Fibroblast of the conjunctiva (primary cell): Measurements from ENCODE around the gene RAB8A.
"Not testable (repeated sequence)": the region's sequence is repeated elsewhere in the genome, so short reads cannot be mapped to it uniquely, and the experiment has no call there.

ENCODE experiments used
- DNase-seq: peaks from one replicate; pipeline ENCODE4 v3.0.0-alpha.2; 2010; ENCODE audit warnings: low read depth

Gene RAB8A

DNA sequence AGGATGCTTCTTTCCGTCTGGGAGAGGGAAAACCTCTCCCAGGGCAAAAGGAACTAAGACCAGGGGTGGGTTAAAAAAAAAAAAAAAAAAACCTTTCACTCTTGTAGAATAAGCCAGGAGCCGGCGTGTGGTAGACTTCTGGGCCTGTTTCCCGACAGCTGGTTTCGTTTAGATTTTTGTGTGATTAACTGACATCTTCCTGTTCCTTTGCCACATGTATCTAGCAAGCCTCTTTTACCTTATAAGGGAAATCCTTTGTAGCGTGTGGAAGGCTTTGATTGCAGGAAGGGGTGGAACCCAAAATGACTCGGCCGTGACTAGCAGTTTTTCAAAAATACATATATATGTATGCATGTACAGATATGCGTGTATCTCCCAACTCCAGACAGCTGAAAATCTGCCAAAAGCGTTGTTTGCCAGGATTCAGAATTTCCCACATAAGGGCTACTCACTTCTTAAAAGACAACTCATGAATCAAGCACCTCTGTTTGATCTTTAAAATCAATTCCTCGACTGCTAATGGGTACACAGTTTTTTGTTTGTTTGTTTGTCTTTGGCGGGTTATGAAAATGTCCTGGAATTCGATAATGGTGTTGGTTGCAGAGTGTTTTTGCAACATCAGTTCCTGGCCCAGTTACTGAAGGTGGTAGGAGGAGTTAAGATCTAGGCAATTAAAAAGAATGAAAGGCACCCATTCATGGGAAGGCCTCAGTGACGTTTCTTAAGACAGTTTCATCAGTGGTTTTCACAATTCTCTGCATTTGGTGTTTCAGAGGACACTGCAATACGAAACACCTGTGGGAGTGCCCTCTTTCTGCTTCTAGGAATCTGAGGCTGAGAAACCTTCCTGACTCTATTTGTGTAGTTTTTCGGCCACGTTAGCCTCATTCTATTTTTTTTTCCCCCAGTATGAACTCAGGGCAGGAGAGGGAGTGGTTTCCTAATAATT is 32.7 kb upstream of the RAB8A start:
- DNase-seq, result peak; percentile 98

DNA sequence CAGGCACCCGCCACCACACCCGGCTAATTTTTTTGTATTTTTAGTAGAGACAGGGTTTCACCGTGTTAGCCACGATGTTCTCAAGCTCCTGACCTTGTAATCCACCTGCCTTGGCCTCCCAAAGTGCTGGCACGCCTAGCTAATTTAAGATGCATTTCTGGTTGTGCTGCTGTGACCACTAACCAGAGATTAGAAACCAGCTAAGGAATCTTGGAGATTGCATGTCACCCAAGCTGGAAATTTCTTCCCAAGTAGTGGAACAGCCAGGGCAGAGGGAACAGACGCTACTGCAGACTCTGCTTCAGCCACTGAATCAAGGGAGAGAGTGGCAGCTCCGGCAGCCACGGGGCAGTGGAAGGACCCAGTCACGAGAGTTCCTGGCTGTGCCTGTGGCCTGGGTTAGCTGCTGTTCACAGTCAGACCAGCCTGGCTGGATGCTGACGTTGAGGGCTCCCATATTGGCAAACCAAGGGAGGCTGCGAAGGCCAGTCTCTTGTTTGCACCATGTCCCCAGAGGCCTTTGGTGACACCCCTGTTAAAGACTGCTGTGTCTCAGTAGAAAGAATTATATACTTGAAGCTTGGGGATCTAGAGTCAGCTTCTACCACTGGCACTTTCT is 27.5 kb upstream of the RAB8A start:
- DNase-seq, result no peak

DNA sequence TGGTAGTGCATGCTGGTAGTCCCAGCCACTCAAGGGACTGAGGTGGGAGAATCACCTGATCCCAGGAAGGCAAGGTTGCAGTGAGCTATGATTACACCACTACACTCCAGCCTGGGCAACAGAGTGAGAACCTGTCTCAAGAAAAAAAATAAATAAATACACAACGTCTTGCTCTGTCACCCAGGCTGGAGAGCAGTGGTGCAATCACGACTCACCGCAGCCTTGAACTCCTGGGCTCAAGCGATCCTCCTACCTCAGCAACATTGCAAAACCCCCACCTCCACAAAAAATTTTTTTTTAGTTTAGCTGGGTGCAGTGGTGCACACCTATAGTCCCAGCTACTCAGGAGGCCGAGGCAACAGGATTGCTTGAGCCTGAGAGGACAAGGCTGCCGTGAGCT is 26.6 kb upstream of the RAB8A start:
- no peak for DNase-seq

DNA sequence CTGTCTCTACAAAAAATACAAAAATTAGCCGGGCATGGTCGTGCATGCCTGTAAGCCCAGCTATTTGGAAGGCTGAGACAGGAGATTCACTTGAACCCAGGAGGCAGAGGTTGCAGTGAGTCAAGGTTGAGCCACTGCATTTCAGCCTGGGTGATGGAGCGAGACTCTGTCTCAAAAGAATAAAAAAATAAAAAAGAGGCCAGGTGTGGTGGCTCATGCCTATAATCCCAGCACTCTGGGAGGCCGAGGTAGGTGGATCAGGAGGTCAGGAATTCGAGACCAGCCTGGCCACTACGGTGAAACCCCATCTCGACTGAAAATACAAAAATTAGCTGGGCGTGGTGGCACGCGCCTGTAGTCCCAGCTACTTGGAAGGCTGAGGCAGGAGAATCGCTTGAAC is 24.3 kb upstream of the RAB8A start:
- DNase-seq, result not testable (repeated sequence)

DNA sequence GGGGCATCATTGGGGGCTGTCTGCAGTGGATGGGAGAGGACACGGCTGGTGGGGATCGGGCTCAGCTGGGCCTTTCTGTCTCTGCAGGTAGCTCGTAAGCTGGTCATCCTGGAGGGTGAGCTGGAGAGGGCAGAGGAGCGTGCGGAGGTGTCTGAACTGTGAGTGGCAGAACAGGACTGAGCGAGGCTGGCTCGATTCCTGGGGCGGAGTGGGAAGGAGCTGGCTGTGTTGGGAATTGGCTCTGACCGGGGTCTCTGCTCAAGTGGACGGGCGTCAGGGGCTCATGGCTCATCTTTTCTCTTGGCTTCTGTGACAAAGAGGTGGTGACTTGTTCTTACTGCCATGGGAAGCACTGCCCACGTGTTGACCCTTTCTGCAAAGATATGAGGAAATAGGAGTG is 23.7 kb upstream of the RAB8A start:
- DNase-seq, result no peak

DNA sequence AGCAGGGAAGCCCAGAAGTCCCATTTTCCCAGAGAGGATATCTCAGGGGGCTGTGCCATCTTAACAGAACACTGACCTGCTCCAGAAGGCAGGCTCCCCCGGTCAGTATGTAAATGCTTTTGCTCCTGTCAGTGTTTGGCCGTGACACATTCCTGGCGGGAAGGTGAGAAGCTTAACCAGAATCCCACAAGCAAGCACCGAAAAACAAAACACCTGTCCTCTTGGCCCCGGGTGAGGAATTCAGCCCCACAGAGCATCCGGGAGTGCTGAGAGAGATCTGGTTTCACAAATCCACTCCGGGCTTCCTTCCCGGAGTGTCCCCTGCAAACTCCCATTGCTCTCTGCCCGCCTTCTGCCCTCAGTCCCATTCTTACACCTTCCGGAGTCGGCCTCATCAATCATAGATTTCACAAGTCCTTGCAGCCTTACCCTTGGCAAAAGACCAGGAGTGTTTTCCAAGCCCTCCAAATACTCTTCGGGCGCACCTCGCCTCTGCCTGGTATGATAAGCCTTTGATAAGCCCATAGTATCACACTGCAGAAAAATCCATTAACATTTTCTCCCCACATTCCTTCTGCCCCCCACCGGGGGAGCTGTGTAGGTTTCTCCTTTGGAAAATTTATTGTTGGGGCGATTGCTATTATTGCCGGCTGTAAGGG is 23.2 kb upstream of the RAB8A start:
- no peak for DNase-seq

DNA sequence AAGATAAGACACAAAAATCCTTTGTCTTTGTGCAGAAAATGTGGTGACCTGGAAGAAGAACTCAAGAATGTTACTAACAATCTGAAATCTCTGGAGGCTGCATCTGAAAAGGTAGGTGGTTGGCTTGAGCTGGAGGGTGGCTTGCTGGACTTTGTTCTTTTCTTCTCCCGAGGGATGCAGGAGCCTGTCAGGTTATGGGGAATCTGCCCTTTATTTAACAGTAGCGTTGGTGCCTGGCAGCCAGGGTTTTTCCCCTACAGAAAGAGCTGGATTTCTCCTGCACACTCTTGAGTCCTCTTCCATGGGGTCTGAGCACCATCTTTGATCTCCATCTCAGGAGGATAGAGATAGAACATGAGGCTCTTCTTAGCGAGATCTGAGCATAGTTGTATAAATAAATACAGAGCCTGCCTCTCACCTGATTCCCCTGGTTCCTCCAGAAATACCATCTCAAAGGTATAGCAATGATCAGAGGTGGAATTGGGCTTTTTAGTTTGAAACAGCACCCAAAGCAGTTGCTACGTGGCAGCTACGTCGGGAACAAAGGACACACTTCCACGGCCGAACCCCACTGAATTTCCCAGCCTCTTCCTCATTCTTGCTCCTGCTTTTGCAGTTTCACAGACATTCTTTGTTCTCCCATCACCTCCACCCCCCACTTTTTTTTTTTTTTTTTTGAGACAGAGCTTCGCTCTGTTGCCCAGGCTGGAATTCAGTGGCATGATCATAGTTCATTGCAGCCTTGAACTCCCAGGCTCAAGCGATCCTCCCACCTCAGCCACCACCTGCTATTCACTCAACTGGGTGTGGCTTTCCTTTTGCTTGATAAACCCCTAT is 22.5 kb upstream of the RAB8A start:
- DNase-seq, result no peak

DNA sequence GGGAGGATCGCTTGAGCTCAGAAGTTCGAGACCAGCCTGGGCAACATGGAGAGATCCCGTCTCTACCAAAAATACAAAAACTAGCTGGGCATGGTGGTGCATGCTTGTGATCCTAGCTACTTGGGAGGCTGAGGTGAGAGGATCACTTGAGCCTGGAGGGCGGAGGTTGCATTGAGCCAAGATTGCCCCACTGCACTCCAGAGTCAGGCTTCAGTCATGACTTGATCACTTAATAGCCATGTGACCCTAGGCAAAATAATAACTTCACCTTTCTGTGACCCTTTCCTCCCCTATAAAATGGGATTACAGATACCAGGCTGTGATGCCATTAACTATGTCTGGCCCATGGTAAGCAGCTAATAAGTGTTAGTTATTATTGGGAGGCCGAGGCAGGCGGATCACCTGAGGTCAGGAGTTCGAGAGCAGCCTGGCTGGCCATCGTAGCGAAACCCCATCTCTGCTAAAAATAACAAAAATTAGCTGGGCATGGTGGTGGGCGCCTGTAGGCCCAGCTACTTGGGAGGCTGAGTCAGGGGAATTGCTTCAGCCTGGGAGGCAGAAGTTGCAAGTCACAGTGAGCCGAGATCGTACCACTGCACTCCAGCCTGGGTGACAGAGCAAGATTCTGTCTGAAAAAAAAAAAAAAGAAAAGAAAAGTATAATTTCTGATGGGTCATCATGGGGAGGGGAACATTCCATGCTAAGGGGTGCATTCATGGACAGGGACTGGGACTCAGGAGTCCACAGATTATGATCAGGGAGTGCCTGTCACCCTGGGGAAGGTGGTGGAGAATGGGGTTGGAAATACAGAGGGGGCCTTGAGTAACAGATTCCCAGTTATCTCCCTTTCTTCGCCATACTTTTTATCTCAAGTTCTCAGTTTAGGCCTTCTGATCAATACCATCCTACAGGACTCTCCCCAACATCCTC is 19.9 kb upstream of the RAB8A start:
- DNase-seq, result no peak

DNA sequence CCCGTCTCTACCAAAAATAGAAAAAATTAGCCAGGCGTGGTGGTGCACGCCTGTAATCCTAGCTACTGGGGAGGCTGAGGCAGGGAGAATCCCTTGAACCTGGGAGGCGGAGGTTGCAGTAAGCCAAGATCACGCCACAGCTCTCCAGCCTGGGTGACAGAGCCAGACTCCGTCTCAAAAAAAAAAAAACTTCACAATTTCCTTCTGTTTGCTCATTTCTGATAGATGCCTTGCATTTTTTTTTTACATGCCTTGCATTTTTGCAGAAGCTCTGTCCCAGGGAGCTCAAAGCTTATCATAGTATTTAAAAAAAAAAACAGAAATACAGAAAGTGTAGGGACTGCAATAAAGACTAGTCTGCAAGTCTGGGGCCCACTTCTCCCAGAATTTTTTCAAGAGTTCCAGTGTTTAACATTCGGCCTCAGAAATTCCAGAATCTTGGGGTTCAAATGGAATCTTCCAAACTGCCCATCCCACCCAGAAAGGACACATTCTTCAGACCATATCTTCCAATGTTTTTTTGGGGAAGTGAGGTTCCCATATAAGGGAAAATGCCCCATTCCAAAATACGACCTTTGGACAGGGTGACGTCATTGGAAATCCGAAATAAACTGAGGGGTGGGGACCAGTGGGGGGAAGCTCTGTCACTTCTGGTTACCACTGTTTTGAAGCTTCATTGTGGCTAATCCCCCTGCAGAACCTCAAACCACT is 17.2 kb upstream of the RAB8A start:
- DNase-seq, result no peak

DNA sequence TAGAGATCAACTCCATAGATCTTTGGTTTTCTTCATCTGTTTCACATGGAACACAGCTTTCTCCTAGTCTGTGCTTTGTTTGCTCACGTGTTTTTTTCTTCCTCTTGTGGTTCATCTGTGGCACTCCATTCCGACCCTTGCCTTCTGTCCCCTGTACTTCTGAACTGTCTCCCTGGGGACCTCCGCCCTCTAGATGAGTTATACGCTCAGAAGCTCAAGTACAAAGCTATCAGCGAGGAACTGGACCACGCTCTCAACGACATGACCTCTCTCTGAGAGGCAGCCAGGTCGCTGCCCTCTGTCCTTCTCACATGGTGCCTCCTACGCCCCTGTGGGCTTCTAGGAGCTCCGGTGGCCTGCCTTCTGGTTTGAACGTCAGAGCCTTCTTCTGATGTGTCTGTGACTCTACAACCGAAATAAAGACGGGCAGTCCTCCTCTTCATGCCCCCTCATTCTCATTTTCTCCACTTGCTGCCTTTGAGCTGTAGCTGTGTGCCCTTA is 16.6 kb upstream of the RAB8A start:
- DNase-seq, result no peak

DNA sequence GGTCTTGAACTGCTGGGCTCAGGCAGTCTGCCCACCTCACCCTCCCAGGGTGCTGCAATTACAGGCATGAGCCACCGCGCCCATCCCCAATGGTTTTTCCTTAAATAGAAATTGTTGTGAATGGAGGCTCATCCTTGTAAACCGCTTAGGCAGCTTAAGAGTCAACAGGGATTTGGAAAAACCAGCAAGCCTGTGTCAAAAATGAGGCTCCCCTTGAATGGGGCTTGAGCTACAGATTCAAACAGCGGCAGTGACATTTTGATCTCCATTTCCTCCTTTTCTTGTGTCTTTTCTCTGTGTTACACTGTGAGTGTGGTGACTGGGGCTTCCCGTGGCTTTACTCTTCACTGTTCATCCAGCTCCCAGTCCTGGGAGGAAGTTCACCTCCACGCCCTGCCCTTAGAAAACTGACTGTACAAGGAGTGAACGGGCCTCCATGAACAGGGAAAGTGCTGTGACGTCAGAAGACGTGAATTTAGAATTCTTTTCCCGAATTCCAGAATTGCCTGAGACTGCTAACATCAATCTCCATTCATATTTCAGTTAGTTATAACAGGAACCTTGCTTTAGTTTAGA is 15.3 kb upstream of the RAB8A start:
- no peak for DNase-seq

DNA sequence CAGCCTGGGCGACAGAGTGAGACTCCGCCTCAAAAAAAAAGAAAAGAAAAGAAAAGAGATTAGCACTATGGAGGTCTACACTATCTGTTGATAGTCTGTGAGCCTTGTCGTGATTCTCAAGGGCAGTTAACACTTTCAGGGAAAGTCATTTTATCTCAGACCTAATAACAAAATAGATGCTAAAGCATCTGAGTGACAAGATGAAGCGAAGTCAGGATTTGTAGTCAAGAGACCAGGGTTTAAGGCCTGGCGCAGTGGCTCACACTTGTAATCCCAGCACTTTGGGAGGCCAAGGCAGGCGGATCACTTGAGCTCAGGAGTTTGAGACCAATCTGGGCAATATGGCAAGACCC is 13.3 kb upstream of the RAB8A start:
- DNase-seq, result no peak

DNA sequence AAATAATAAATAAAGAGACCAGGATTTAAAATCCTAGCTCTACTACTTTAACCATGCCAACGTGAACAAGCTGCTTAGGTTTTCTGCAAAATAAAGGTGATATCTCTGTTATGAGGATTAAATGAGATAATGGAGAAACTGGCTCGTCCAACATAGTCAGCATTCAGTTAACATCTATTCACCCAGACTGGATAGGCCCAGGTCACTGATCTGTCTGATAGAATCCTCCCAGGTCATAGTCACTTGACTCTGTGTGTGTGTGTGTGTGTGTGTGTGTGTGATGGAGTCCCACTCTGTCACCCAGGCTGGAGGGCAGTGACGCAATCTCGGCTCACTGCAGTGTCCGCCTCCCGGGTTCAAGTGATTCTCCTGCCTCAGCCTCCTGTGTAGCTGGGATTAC is 12.9 kb upstream of the RAB8A start:
- DNase-seq, result no peak

DNA sequence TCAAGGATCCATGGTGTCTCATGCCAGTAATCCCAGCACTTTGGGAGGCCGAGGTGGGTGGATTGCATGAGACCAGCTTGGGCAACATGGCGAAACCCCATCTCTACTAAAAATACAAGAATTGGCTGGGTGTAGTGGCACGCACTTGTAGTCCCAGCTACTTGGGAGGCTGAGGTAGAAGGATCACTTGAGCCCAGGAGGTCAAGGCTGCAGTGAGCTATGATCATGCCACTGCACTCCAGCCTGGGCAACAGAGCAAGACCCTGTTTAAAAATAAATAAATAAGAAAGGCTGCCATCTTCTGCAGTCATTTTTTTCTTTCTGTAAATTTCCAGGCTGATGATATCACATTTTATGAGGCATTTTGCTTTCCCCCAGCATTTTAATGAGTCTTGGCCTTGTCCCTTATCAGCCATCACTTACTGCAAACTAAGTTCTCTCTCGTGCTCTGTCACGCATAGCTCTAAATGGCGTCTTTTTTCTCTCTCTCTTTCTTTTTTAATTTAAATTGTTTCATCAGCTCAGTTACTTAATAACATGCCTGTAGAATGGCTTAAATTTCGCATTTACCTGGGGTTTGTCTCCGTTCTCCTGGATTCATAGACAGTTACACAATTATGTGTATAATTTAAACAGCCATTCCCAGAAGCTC is 12.2 kb upstream of the RAB8A start:
- not testable (repeated sequence) for DNase-seq

DNA sequence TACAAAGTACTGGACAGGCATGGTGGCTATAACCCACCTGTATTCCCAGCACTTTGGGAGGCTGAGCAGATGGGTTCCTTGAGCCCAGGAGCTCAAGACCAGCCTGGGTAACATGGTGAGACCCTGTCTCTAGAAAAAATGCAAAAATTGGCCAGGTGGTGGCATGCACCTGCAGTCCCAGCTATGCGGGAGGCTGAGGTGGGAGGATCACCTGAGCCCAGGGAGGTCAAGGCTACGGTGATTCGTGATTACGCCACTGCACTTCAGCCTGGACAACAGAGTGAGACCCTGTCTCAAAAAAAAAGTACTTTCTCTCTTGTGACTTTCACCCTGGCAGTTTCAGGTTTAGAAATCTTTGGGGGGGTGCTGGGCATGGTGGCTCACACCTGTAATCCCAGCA is 11.2 kb upstream of the RAB8A start:
- DNase-seq, result no peak

DNA sequence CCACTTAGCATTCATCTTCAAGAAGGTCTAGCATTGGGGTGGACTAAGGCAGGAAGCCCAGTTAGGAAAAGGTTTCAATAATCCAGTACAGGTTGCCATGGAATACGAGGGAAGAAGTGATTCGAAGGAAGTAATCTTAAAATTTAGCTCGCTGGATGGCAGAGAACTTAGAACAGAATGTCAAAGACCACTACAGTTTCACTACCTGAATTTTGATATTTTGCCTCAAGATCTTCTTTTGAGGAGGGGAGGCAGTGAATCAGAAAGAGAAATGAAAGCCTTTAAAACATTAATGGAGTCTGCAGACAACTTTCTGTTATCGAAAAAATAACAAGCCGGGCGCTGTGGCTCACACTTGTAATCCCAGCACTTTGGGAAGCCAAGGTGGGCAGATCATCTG is 7.0 kb upstream of the RAB8A start:
- DNase-seq, result no peak

DNA sequence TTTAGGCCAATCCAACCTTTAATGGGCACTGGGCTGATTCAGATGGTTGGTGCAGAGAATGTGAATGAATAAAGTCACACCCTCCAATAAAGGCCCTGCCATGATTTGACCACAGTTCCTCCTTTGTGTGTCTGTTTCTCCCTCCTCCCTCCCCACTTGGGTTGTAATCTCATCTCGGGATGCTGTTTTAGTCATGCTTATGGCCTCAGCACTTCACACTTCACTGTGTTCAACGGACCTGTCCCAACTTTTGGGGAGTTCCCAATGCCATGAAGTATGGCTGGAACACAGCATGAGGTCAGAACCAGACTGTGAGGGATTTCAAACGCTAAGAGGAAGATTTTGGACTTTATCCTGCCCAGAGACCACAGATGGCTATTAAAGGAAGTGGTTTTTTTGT is 5.6 kb upstream of the RAB8A start:
- no peak for DNase-seq

DNA sequence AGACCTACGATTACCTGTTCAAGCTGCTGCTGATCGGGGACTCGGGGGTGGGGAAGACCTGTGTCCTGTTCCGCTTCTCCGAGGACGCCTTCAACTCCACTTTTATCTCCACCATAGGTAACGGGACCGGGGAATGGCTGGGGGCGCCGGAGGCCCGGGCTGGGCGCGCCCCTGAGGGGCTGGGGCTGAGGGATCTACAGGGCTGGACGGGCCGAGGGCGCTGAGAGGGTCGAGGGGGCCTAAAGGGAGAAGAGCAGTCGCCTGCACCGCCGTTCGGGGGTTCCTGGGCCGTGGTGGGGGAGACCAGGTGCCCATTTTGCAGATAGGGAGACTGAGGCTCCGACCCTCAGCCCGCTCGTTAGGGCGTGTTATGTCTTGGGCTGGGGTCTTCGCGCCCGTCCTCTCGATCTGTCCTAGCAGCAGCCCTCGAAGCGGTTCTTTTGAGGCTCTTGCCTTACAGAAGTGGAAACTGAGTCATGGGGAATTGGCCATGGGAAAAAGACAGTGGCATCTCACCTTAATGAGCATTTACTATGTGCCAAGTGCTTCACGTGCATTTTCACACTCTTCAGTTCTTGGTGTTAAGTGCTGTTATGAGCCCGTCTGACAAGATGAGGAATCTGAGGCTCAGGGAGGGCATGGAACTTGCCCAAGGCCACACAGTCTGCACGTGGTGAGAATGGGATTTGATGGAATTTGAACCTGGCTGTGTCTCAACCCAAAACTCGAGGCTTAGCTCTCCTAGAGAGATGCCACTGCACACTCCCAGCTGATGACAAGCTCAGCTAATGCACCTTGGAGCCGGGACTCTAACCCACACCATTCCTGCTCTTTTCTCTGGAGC is 442 bp downstream of the RAB8A start:
- DNase-seq, result no peak

DNA sequence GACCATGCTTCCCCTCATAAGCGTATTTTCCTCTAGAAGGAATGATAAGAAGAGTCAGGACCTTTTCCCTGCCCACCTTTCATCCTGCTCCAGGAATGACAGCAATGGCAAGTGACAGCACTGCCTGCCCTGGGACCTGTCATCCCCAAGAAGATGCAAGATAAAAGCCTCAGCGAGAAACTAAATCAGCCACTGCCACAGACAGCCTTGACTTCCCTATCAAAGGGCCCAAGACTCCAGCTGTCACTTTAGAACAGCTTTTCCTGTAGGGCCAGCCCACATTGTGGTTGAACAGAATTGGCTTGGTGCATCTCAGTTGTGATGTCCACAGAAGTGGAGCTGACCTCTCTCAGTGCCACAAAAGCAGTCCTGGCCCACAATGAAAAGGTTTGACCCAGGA is 1.1 kb downstream of the RAB8A start:
- no peak for DNase-seq
